GM12872 (cell line): Measurements from ENCODE around the gene SLC39A3.

ENCODE experiments used
- TF ChIP-seq, protein P1 (sequence below): IDR thresholded peaks from 3 replicates; pipeline ENCODE4 v1.5.1; 2011; ENCODE audit warnings: low read depth, mild to moderate bottlenecking, low read length, moderate library complexity; ENCODE audit not compliant: insufficient read depth

The SLC39A3 gene

DNA sequence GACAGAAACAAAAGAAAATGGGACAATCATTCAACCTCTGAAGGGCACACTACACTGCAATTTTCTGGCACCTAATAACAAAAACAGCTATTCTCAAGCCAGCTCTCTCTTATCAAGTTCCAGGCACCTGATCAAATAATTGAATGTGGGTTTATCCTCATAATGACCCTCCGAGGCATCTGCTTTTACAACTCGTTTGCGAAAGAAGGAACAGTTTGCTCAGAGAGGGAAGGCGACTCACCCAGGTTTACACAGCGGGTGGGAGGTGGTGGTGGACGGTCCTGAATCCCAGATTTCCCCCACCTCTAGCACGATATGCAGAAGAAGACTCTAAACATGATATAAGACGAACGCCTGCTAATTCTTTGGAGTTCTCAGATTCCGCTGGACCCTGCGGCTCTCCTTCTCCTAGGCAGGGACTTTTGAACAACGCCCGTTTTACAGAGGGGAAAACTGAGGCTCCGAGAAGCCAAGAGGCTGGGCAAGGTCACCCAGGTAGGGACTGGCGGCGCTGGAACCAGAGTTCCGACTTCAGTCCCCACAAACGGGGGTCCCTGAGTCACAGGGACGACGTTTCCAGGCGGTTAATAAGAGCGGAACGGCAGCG, 42.6 kb upstream of the SLC39A3 start:
- TF ChIP-seq, protein P1, sequence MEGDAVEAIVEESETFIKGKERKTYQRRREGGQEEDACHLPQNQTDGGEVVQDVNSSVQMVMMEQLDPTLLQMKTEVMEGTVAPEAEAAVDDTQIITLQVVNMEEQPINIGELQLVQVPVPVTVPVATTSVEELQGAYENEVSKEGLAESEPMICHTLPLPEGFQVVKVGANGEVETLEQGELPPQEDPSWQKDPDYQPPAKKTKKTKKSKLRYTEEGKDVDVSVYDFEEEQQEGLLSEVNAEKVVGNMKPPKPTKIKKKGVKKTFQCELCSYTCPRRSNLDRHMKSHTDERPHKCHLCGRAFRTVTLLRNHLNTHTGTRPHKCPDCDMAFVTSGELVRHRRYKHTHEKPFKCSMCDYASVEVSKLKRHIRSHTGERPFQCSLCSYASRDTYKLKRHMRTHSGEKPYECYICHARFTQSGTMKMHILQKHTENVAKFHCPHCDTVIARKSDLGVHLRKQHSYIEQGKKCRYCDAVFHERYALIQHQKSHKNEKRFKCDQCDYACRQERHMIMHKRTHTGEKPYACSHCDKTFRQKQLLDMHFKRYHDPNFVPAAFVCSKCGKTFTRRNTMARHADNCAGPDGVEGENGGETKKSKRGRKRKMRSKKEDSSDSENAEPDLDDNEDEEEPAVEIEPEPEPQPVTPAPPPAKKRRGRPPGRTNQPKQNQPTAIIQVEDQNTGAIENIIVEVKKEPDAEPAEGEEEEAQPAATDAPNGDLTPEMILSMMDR: no peak

DNA sequence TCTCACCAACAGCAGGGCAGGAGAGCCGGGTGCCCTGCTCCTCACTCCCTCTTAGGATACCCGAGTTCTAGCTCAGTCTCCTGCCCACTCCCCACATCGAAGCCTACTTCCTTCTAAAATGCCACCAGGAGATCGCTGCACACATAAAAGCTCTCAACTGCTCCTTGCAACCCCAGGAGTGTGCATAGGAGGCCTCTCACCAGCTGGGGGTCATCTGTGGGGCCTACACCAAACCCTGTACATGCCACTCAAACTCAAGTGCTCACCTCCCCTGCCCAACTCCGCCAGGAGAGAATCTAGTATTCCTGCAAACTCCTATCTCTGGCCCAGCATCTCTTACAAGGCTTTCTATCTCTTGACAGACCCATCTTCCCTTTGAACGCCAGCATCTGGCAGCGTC, 40.5 kb upstream of the SLC39A3 start:
- TF ChIP-seq, protein P1: no peak

DNA sequence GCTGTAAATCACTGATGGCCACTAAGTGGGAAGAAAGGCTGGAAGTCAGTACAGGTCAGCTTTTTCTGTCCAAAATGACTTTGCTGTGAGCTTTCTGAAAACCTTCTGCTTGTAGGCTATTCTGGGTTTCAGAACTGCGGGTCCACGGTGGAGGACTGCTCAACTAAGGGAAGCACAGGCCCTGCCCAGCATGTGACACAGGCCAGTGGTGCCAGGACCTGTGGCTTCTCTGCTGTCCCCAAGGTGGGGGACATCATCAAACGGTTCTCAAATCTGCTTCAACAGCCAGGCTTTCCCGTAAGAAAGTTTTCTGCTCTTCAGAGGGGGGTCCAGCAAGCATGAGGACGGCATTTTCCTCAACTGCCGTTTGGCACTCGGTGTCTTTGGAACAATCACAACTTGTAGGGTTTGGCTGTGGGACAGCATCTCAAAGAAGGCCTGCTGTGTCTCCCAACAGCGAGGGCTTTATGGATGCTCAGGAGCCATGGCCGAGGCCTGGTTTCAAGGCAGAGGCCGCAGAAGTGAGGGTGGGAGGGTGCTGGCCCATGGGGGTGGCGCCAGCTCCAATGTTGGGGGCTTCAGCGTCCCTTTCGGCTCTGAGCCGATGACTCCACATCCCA, 39.4 kb upstream of the SLC39A3 start:
- TF ChIP-seq, protein P1: no peak

DNA sequence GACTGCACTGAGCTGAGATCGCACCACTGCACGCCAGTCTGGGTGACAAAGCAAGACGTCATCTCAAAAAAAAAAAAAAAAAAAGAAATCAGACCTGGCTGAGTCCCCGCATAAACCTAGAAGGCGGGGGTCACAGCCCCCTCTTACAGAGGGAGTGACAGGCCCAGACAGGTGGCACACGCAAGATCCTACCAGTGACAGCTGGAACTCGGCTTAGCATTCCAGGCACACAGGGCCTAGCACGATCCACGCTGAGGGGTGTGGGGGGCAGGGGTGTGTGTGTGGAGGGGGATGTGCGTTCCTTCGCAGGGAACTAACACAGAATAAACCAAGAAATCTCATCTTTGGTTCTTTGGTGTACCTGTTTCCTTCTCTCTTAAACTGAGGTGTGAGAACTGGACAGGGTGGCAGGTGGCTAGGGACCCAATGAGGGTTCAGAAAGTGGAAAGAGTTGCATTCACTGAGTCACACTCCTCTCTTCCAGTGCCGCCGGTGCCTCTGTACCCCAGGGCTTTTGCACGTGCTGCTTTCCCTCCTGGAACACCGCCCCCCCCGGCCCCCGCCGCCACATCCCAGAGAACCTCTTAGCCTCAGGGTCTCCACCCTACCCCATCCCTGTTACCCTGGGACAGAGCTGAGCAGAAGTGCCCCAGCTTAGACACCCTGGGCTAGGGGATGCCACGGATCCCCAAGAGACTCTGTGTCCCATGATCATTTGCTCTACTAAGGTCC, 38.3 kb upstream of the SLC39A3 start:
- TF ChIP-seq, protein P1: no peak

DNA sequence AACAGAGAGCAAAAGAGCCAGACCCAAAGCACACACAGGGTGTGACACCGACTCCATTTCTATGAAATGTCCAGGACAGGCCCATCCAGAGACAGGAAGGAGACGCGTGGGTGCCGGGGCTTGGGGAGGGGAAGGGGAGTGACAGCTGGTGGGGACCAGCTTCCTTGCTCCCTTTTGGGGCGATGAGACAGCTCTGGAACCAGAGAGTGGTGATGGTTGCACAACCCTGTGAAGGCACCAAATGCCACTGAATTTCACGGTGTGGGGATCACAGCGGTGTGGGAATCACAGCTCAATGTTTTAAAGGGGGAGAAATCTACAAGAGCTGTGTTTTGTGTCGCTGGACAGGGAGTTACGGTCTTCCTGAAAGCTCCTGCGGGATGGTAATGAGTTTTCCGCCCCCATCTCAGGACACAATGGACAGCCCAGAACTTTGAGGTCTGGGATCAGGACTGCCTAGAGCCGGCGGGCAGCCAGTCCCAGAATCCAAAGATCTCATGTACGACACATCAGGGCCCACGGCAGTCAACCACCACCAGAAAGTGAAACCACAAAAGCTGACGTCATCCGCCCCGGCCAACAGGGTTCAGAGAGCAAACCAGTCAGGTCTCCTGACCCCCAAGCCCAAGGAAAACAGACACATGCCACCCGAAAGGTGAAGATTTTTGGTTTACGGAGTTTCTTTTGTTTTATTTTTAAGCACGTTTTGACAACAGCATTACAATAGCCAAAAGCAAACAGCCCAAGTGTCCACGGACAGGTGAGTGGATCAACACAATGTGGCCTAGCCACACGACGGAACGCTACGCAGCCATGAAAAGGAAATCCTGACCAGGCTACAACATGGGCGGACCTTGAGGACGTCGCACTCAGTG, 36.0 kb upstream of the SLC39A3 start:
- TF ChIP-seq, protein P1: no peak

DNA sequence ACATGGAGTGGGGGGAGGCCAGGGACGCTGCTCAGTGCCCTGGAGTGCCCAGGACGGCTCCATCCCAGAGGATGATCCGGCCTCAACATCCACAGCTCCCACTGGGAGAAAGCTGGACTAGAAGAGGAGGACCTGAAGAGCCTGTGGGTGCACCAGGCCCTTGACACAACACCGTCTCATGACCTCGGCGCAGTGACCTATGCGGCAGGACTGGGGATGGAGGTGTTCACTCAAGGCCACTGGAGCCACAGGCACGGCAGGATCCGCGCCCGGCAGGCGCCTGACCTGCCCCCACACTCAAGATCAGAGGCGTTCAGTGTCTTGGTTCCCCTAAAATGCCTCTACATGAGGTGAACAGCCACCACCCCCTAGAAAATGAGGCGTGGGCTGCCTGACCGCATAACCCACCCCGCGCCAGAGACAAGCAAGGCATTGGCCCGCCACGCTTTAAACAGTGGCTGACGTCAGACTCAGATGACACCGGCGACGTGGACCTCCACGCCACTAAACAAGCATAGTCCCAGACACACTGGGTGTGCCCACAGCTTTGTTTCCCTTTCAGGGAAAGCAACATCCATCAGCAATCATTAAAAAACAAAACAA, 35.2 kb upstream of the SLC39A3 start:
- TF ChIP-seq, protein P1: no peak
